ENCODE measurements around the gene SORCS2.

The SORCS2 gene

GRCh38 chr4:7638489-7638888, 446.2 kb downstream of the SORCS2 start:
- TF ChIP-seq CTCF (IDR thresholded peaks at IDR 0.05; ENCODE audit: extremely low read depth, missing control alignments): no peak
- no peak for DNase-seq (ENCODE audit: low spot score)

GRCh38 chr4:7638984-7639789, 446.8 kb downstream of the SORCS2 start:
- TF ChIP-seq CTCF (IDR thresholded peaks at IDR 0.05; ENCODE audit: extremely low read depth, missing control alignments): no peak
- no peak for DNase-seq (ENCODE audit: low spot score)

- no peak for DNase-seq (ENCODE audit: low spot score)
- TF ChIP-seq CTCF (IDR thresholded peaks at IDR 0.05; ENCODE audit: extremely low read depth, missing control alignments): no peak
Observed at GRCh38 chr4:7640136-7640535, 447.8 kb downstream of the SORCS2 start.

- TF ChIP-seq CTCF (IDR thresholded peaks at IDR 0.05; ENCODE audit: extremely low read depth, missing control alignments): no peak
Observed at GRCh38 chr4:7641712-7642111, 449.4 kb downstream of the SORCS2 start.

GRCh38 chr4:7642741-7643458, 450.6 kb downstream of the SORCS2 start:
- TF ChIP-seq CTCF (IDR thresholded peaks at IDR 0.05; ENCODE audit: extremely low read depth, missing control alignments): no peak
- no peak for DNase-seq (ENCODE audit: low spot score)

More at GRCh38 chr4:7641712-7642111, 449.4 kb downstream of the SORCS2 start:
- no peak for DNase-seq (ENCODE audit: low spot score)

- DNase-seq (ENCODE audit: low spot score): no peak
- no peak for TF ChIP-seq CTCF (IDR thresholded peaks at IDR 0.05; ENCODE audit: extremely low read depth, missing control alignments)
Observed at GRCh38 chr4:7645158-7645557, 452.8 kb downstream of the SORCS2 start.

GRCh38 chr4:7645956-7646355, 453.6 kb downstream of the SORCS2 start:
- TF ChIP-seq CTCF (IDR thresholded peaks at IDR 0.05; ENCODE audit: extremely low read depth, missing control alignments): no peak
- no peak for DNase-seq (ENCODE audit: low spot score)

Measured in GM20000 (cell line).